Activated naive CD8-positive, alpha-beta T cell treated with anti-CD3 and anti-CD28 coated beads, Interleukin-2, amount 10 ng/mL, durations not matched to agents 7 days and 5 days (primary cell): ENCODE measurements around the gene CHSY1. TPM values are rescaled to one million over a fixed set of nuclear protein-coding genes. Genes with fewer than 3 reads are reported as not detected.

Source experiments
- ATAC-seq: fragments of 150-1000 bp; cut with Tn5 transposase; one replicate; pipeline ENCODE4 v1.10.0; 2021; ENCODE audit warnings: low read depth, moderate library complexity
- POLR2A ChIA-PET: fragments of 350-600 bp; sonication (Branson Sonifier 250); formaldehyde crosslinking; loops from one replicate; lab custom pipeline; 2021; ENCODE audit warnings: antibody characterized with exemption; lab: Charles Lee
- DNase-seq: peaks from one replicate; pipeline ENCODE4 v3.0.0; 2021
- H3K27ac Mint-ChIP-seq: one replicate; pipeline ENCODE4 v1.8.0; 2022; ENCODE audit warnings: mild to moderate bottlenecking, mixed read lengths
- H3K27me3 Mint-ChIP-seq: one replicate; pipeline ENCODE4 v1.8.0; 2022; ENCODE audit warnings: mild to moderate bottlenecking, moderate library complexity, mixed read lengths
- H3K36me3 Mint-ChIP-seq: one replicate; pipeline ENCODE4 v1.8.0; 2021; ENCODE audit warnings: mild to moderate bottlenecking, mixed read lengths
- H3K4me1 Mint-ChIP-seq: one replicate; pipeline ENCODE4 v1.8.0; 2021; ENCODE audit warnings: mixed read lengths
- H3K4me3 Mint-ChIP-seq: one replicate; pipeline ENCODE4 v1.8.0; 2022; ENCODE audit warnings: mild to moderate bottlenecking, moderate library complexity, mixed read lengths
- H3K9me3 Mint-ChIP-seq: one replicate; pipeline ENCODE4 v1.8.0; 2021; ENCODE audit warnings: mixed read lengths
- total RNA-seq, 2 experiments: library from RNA; stranded (reverse); gene quantifications; one replicate each; pipeline ENCODE4 v1.2.3, GENCODE V29; 2021

The CHSY1 gene
- total RNA-seq, 2 experiments from 2014 or later, result 37.0 to 37.8 TPM

- H3K27ac Mint-ChIP-seq, result peak overlapping the region; percentile 49
- POLR2A ChIA-PET, result interaction anchor here (0.6 to 1.6 kb wide), 4 partner anchors 9 to 14 kb away, joined by 3 to 4 read pairs (median 4); no protein-coding TSS in a partner anchor
- peaks cover 5% of the 10 kb centered on the region for H3K9me3 Mint-ChIP-seq
- peaks cover 5% of the 10 kb centered on the region for H3K36me3 Mint-ChIP-seq
- H3K4me3 Mint-ChIP-seq, result peak overlapping the region; percentile 16
- ATAC-seq, result no peak
- H3K4me1 Mint-ChIP-seq, result peaks cover 34% of the 10 kb centered on the region
- no peaks in the 10 kb centered on the region for H3K27me3 Mint-ChIP-seq
- DNase-seq, result no peak
Measured at GRCh38 chr15:101136381-101137268, 115.2 kb downstream of the CHSY1 start.

DNA sequence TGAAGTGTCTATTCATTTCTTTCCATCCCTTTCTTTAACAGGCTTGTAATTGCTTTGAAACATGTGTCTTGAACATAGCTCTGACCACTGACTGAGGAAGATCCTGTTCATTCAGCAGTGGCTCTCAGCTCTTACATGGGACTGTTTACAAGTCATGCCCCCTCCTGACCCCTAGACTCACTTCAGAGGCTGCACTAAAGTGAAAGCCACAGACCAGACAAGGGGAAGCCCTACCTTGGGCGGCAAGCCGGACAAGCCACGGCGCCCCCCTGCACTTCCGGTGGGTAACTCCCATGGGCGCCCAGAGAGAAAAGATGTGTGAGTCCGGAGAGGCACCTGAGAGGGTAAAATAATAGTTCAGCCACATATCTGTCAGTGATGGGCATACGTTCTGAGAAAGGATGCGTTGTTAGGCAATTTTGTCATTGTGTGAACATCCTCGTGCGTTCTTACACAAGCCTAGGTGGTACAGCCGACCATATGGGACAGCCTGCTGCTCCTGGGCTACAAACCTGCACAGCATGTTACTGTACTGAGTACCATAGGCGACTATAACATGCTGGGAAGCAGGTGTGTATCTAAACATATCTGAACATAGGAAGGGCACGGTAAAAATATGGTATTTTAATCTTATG is 116.2 kb downstream of the CHSY1 start:
- no peak for DNase-seq
- POLR2A ChIA-PET, result no interaction called here
- Mint-ChIP-seq H3K27me3 (no peaks in the 10 kb centered on the region), H3K4me3 (peak overlapping the region; percentile 38), H3K9me3 (peaks cover 6% of the 10 kb centered on the region), H3K27ac (peak overlapping the region; percentile 25), H3K4me1 (peaks cover 38% of the 10 kb centered on the region), H3K36me3 (peaks cover 7% of the 10 kb centered on the region)
- ATAC-seq, result peak; percentile 24

- peaks cover 42% of the 10 kb centered on the region for H3K4me1 Mint-ChIP-seq
- DNase-seq, result no peak
- POLR2A ChIA-PET, result no interaction called here
- H3K9me3 Mint-ChIP-seq, result peaks cover 11% of the 10 kb centered on the region
- ATAC-seq, result no peak
- no peak overlapping the region for H3K27ac Mint-ChIP-seq
- H3K27me3 Mint-ChIP-seq, result no peaks in the 10 kb centered on the region
- H3K36me3 Mint-ChIP-seq, result peaks cover 12% of the 10 kb centered on the region
- H3K4me3 Mint-ChIP-seq, result no peak overlapping the region
Measured at GRCh38 chr15:101134780-101135179, 117.1 kb downstream of the CHSY1 start.

- Mint-ChIP-seq H3K27ac (peak overlapping the region; percentile 62), H3K4me1 (peaks cover 44% of the 10 kb centered on the region), H3K9me3 (peaks cover 12% of the 10 kb centered on the region), H3K36me3 (peaks cover 16% of the 10 kb centered on the region), H3K27me3 (no peaks in the 10 kb centered on the region), H3K4me3 (no peak overlapping the region)
- no peak for ATAC-seq
- POLR2A ChIA-PET, result no interaction called here
- no peak for DNase-seq
Measured at GRCh38 chr15:101133751-101134261, 118.0 kb downstream of the CHSY1 start.

GRCh38 chr15:101133181-101133460 is 118.7 kb downstream of the CHSY1 start:
- H3K27me3 Mint-ChIP-seq, result no peaks in the 10 kb centered on the region
- no peak overlapping the region for H3K27ac Mint-ChIP-seq
- ATAC-seq, result no peak
- H3K36me3 Mint-ChIP-seq, result peaks cover 22% of the 10 kb centered on the region
- H3K4me3 Mint-ChIP-seq, result no peak overlapping the region
- DNase-seq, result no peak
- H3K4me1 Mint-ChIP-seq, result peaks cover 51% of the 10 kb centered on the region
- POLR2A ChIA-PET, result no interaction called here
- peaks cover 14% of the 10 kb centered on the region for H3K9me3 Mint-ChIP-seq

DNA sequence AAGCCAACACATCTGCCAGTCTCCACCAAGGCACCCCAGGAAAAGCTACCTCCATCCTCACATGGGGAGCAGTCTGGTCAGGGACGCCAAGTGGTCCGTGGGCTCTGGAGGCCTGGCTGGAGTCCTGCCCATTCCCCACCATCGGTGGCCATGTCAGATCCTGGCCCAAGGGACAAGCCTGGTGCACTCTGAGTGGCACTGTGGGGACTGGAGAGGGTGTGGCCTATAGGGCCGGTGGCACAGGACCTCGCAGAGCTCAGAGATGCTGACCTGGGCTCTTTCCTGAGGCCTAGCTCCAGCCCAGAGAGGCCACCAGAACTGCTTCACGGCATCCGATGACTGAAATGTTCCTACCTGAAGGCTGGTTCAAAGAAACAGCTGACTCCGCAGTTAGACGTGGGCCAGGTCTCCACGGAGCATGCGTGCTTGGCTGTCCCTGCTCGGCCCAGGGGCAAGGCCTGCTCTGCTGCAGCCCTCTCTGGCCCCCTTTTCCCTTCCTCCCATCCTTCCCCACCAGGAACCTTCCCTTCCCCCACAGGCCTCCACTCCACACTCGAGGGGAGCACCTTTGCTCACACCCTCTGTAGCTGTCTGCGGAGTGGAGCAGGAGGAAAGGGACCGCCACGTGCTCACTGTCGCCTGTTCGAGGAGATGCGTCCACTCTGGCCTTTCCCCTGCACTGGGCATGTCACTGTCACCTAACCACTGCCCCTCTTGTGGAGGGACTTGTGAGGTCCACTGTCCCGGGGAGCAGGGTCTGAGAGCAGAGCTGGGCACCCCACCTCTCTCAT is 119.3 kb downstream of the CHSY1 start:
- peaks cover 54% of the 10 kb centered on the region for H3K4me1 Mint-ChIP-seq
- no peak overlapping the region for H3K4me3 Mint-ChIP-seq
- POLR2A ChIA-PET, result no interaction called here
- ATAC-seq, result no peak
- no peaks in the 10 kb centered on the region for H3K27me3 Mint-ChIP-seq
- H3K27ac Mint-ChIP-seq, result no peak overlapping the region
- peaks cover 14% of the 10 kb centered on the region for H3K9me3 Mint-ChIP-seq
- H3K36me3 Mint-ChIP-seq, result peaks cover 27% of the 10 kb centered on the region
- no peak for DNase-seq

DNA sequence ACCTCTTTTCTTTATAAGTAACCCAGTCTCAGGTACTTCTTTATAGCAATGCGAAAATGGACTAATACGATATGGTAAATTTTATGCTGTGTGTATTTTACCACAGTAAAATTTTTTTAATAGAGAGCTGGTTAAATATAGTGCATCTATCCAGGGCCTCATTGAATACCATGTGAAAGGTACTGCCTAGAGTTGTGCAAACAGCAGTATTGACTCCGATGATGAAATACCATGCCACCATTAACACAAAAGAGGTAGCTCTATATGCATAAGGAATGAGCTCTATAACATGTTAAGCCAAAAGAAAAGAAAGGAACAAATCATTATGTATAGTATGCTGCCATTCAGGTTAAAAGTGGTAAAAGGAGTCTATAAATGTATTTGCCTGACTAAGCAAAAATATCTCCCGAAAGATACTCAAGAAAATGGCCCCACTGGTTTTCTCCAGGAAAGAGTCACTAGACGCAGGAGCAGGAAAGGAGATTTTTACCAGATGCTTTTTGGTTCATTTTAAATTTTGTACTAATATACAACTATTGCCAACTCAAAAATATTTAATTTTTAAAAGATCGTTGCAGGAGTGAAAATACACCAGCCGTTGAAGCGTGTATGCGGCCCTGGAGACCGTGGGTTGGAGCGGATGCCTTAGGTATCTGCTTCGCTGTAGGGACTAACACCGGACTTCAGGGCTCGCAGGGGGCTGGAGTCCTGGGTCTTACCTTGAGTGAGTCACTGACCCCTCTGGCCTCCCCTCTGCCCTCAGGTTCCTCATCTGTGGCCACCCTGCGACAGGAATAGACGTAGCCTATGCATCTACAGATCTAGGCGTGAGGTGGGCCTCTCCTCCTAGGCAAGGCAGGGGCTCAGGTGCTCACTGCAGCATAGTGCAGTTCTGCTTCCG is 120.1 kb downstream of the CHSY1 start:
- Mint-ChIP-seq H3K9me3 (peaks cover 14% of the 10 kb centered on the region), H3K27me3 (no peaks in the 10 kb centered on the region), H3K27ac (no peak overlapping the region), H3K4me3 (no peak overlapping the region), H3K36me3 (peaks cover 28% of the 10 kb centered on the region), H3K4me1 (peaks cover 53% of the 10 kb centered on the region)
- DNase-seq, result no peak
- no peak for ATAC-seq
- POLR2A ChIA-PET, result interaction anchor here (0.6 kb wide), 1 partner anchor 120 kb away, joined by 3 read pairs; the partner anchor contains the start of gene CHSY1

- Mint-ChIP-seq H3K4me1 (peaks cover 46% of the 10 kb centered on the region), H3K27me3 (no peaks in the 10 kb centered on the region), H3K9me3 (peaks cover 14% of the 10 kb centered on the region), H3K27ac (peak overlapping the region; percentile 16), H3K36me3 (peaks cover 28% of the 10 kb centered on the region), H3K4me3 (no peak overlapping the region)
- POLR2A ChIA-PET, result no interaction called here
- ATAC-seq, result no peak
- no peak for DNase-seq
Measured at GRCh38 chr15:101129851-101130380, 121.9 kb downstream of the CHSY1 start.

DNA sequence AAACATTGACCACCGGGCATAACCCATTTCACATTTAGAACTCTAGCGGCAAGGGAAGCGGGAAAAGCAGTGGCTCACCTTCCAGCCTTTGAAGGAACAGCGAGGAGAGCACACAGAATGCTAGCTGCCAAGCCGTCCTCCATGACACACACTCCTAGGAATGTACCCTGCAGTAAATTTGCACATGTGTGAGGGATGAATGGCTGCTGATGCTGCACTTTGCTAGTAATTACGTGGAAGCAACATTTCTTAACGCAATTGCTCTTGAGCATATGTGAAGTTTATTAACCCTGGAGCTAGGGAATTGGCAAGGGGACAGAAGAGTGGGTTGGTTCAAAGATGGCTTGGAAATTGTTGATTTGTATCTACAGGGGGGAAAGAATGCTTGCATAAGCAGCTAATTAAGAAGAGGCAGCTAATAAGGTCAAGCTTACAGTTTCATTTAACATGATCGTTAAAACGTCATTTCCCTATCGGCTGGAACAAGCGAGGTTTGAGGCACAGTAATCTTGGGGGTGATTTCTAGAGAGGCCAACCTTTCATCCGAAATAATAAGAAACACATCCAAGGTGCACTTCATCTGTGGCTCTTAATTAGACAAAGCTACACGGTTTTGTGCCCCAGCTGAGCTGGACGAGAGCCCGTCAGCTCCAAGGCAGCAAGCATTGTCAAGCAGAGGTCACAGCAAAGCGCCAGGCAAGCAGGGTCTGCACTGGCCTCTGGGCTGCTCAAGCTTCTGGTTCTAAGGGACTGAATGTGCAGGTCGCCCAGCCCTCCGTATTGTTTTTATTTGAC is 123.4 kb downstream of the CHSY1 start:
- Mint-ChIP-seq H3K4me3 (peak overlapping the region; percentile 83), H3K36me3 (peaks cover 30% of the 10 kb centered on the region), H3K27ac (peak overlapping the region; percentile 98), H3K4me1 (peaks cover 53% of the 10 kb centered on the region), H3K9me3 (peaks cover 11% of the 10 kb centered on the region), H3K27me3 (no peaks in the 10 kb centered on the region)
- ATAC-seq (no peak), DNase-seq (no peak)
- POLR2A ChIA-PET, result interaction anchor here (0.8 to 2.1 kb wide), 6 partner anchors 9 to 123 kb away, joined by 3 to 14 read pairs (median 4); partner anchors contain the start of gene CHSY1

- Mint-ChIP-seq H3K4me1 (peaks cover 59% of the 10 kb centered on the region), H3K36me3 (peaks cover 33% of the 10 kb centered on the region), H3K27ac (peak overlapping the region; percentile 98), H3K4me3 (peak overlapping the region; percentile 83), H3K27me3 (no peaks in the 10 kb centered on the region), H3K9me3 (peaks cover 11% of the 10 kb centered on the region)
- peak; percentile 71 for DNase-seq
- POLR2A ChIA-PET, result interaction anchor here (0.6 to 2.6 kb wide), 10 partner anchors 9 to 134 kb away, joined by 3 to 14 read pairs (median 4); partner anchors contain the start of gene CHSY1
- peak; percentile 78 for ATAC-seq
Measured at GRCh38 chr15:101127506-101128076, 124.3 kb downstream of the CHSY1 start.
